ENCODE data around the gene OTULINL. TPM values are rescaled to one million over a fixed set of nuclear protein-coding genes. Genes with fewer than 3 reads are reported as not detected.
"Not testable (repeated sequence)": the region's sequence is repeated elsewhere in the genome, so short reads cannot be mapped to it uniquely, and the experiment has no call there.

OTULINL gene
- total and polyA plus RNA-seq, 3 experiments from 2014 or later = 15.4 to 24.5 (median 19.6) TPM

DNA sequence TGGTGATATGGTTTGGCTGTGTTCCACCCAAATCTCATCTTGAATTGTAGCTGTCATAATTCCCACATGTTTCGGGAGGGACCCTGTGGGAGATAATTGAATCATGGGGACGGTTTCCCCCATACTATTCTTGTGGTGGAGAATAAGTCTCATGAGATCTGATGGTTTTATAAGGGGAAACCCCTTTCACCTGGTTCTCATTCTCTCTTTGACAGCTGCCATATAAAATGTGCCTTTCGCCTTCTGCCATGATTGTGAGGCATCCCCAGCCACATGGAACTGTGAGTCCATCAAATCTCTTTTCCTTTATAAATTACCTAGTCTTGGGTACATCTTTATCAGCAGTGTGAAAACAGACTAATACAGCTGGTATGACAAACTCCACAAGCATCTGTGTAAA lies 27.3 kb upstream of the OTULINL start:
- H3K27ac ChIP-seq (ENCODE audit: low read depth, low read length); CTCF ChIA-PET; H3K27me3 ChIP-seq (ENCODE audit: insufficient read depth, low read length, poor library complexity, severe bottlenecking); H3K36me3 ChIP-seq (ENCODE audit: insufficient read depth, low read length); H3K27ac Mint-ChIP-seq; H3K9me3 Mint-ChIP-seq; H3K9me3 ChIP-seq (ENCODE audit: low read length); H3K4me1 Mint-ChIP-seq; POLR2A ChIA-PET; H3K4me3 ChIP-seq (ENCODE audit: low read length); H3K36me3 Mint-ChIP-seq; DNase-seq; H3K4me1 ChIP-seq (ENCODE audit: insufficient read depth, low read length); H3K4me3 Mint-ChIP-seq: not testable (repeated sequence)
- H3K27me3 Mint-ChIP-seq = peaks cover 7 to 26% of the 10 kb centered on the region in 2 donors

DNA sequence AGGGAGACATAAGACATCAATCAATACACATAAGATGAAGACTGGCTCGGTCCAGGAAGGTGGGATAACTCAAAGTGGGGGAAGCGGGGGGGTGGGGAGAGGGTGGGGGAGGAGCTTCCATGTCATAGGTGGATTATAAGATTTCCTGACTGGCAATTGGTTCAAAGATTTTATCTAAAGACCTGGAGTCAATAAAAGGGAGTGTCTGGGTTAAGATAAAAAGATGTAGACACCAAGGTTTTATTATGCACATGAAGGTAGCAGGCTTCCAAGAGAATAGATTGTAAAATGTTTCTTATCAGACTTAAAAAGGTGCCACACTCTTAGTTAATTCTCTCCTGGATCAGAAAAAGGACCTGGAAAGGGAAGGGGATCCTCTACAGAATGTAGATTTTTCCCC lies 25.6 kb upstream of the OTULINL start:
- ChIA-PET CTCF (no interaction called here), POLR2A (no interaction called here)
- peaks cover 0 to 4% (median 0%) of the 10 kb centered on the region in 3 donors for H3K36me3 Mint-ChIP-seq
- H3K27me3 Mint-ChIP-seq = peaks cover 7 to 26% of the 10 kb centered on the region in 2 donors
- Histone ChIP-seq H3K4me1 (ENCODE audit: insufficient read depth, low read length) (peaks cover 18% of the 10 kb centered on the region), H3K27ac (ENCODE audit: low read depth, low read length) (no peak overlapping the region), H3K36me3 (ENCODE audit: insufficient read depth, low read length) (no peaks in the 10 kb centered on the region), H3K9me3 (ENCODE audit: low read length) (no peaks in the 10 kb centered on the region), H3K27me3 (ENCODE audit: insufficient read depth, low read length, poor library complexity, severe bottlenecking) (no peaks in the 10 kb centered on the region), H3K4me3 (ENCODE audit: low read length) (no peak overlapping the region)
- H3K27ac Mint-ChIP-seq = no peak overlapping the region
- peaks cover 14 to 19% (median 15%) of the 10 kb centered on the region in 3 donors for H3K4me1 Mint-ChIP-seq
- no peak for DNase-seq
- peaks cover 0 to 4% (median 0%) of the 10 kb centered on the region in 5 donors for H3K9me3 Mint-ChIP-seq
- no peak overlapping the region for H3K4me3 Mint-ChIP-seq

DNA sequence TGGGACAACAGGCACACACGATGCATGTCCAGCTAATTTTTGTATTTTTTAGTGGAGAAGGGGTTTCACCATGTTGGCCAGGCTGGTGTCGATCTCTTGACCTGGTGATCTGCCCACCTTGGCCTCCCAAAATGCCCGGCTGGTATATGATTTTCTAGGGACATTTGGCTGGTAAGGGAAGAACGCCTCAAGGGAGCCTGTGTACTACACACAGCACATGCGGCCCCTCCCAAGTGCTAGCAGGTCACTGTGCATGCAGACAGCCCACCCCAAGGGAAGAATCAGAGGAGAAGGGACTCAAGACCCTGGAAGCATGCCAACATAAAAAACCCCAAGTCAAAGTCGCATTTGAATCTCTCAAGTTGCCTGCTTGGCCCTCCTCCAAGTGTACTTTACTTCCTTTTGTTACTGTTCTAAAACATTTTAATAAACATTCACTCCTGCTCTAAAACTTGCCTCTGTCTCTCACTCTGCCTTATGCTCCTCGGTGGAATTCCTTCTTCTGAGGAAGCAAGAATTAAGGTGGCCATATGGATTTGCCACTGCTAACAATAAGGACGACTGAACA lies 24.3 kb upstream of the OTULINL start:
- CTCF ChIA-PET = no interaction called here
- H3K27me3 ChIP-seq (ENCODE audit: insufficient read depth, low read length, poor library complexity, severe bottlenecking) = no peaks in the 10 kb centered on the region
- H3K36me3 ChIP-seq (ENCODE audit: insufficient read depth, low read length) = no peaks in the 10 kb centered on the region
- no peak overlapping the region for H3K4me3 ChIP-seq (ENCODE audit: low read length)
- no peak overlapping the region for H3K27ac ChIP-seq (ENCODE audit: low read depth, low read length)
- Mint-ChIP-seq H3K27me3 (peaks cover 5 to 20% of the 10 kb centered on the region in 2 donors), H3K4me3 (no peak overlapping the region), H3K4me1 (peaks cover 14 to 21% (median 17%) of the 10 kb centered on the region in 3 donors), H3K36me3 (peaks cover 0 to under 1% (median 0%) of the 10 kb centered on the region in 3 donors), H3K27ac (no peak overlapping the region), H3K9me3 (peaks cover 0 to 1% (median 0%) of the 10 kb centered on the region in 5 donors)
- POLR2A ChIA-PET = no interaction called here
- H3K9me3 ChIP-seq (ENCODE audit: low read length) = no peaks in the 10 kb centered on the region
- DNase-seq = no peak
- peaks cover 18% of the 10 kb centered on the region for H3K4me1 ChIP-seq (ENCODE audit: insufficient read depth, low read length)

DNA sequence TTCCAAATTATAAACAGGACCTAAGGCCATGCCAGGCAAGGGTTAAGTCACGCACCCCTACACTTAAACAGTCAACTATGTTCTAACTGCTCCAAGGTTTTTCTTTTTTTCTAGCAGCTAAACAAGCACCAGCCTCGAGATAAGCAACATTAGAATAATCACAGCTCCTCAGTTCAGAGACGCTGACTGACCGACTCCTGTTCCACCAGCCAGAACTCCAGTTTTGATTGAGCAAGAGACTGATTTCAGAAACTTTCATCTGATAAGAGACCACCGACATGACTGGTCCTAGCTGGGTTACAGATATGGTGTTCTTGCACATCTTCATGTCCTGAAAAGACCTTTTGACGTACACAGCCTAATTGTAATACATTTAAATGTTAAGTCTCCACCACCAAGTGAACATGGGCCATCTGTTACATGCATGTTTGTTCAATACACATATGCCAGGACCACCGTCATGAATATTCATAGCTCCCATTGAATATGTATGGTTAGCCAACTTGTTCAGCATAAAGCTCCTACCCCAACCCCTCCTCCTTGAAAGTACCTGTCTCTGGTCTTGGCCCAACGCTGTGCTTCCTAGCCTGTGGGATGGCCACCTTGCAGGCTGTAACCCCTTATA lies 23.7 kb upstream of the OTULINL start:
- POLR2A ChIA-PET = no interaction called here
- H3K27me3 Mint-ChIP-seq = peaks cover 3 to 17% of the 10 kb centered on the region in 2 donors

DNA sequence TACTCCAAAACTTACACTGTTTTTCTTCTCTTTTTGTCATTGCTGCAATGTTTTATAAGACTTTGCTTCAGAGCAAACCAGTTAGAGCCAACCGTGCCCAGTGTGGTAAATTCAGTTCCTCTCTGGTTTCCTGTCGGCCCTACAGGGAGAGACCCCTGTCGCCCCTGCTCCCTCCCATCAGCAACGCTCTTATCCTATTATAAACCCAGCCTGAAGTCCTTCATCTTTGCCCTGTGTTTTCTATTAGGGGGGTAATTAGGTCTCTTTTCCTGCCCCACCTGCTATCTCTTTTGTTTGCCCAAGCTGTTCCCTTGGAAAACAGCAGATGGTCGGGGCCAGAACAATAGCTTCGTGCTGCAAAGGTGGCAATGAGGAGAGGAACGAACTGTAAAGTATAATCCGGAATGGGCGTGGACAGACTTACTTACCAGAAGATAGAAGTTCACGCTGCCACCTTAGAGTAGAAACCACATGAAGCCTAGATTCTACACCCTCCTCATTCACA lies 21.4 kb upstream of the OTULINL start:
- ChIA-PET POLR2A (interaction anchor here (0.9 kb wide), 1 partner anchor 22 kb away, joined by 3 read pairs; no protein-coding TSS in a partner anchor), CTCF (interaction anchor here (0.6 kb wide), 1 partner anchor 10 kb away, joined by 3 read pairs; no protein-coding TSS in a partner anchor)
- peak overlapping the region; percentile 32 for H3K4me3 ChIP-seq (ENCODE audit: low read length)
- no peaks in the 10 kb centered on the region for H3K9me3 ChIP-seq (ENCODE audit: low read length)
- H3K27me3 ChIP-seq (ENCODE audit: insufficient read depth, low read length, poor library complexity, severe bottlenecking) = no peaks in the 10 kb centered on the region
- Mint-ChIP-seq H3K36me3 (no peaks in the 10 kb centered on the region), H3K4me1 (peaks cover 14 to 21% (median 17%) of the 10 kb centered on the region in 3 donors), H3K9me3 (no peaks in the 10 kb centered on the region), H3K27me3 (no peaks in the 10 kb centered on the region), H3K27ac (peak overlapping the region; percentile 0 to 91 (median 74)), H3K4me3 (peak overlapping the region; percentile 5 to 82 (median 77))
- no peaks in the 10 kb centered on the region for H3K36me3 ChIP-seq (ENCODE audit: insufficient read depth, low read length)
- H3K27ac ChIP-seq (ENCODE audit: low read depth, low read length) = no peak overlapping the region
- peaks cover 18% of the 10 kb centered on the region for H3K4me1 ChIP-seq (ENCODE audit: insufficient read depth, low read length)
- peak in 2 of 5 donors; percentile 11 to 47 for DNase-seq

More for the DNA sequence above, 23.7 kb upstream of the OTULINL start:
- no peak overlapping the region for H3K4me3 Mint-ChIP-seq
- peaks cover 14 to 21% (median 17%) of the 10 kb centered on the region in 3 donors for H3K4me1 Mint-ChIP-seq
- DNase-seq = no peak
- no peaks in the 10 kb centered on the region for H3K9me3 ChIP-seq (ENCODE audit: low read length)
- H3K27me3 ChIP-seq (ENCODE audit: insufficient read depth, low read length, poor library complexity, severe bottlenecking) = no peaks in the 10 kb centered on the region
- H3K4me1 ChIP-seq (ENCODE audit: insufficient read depth, low read length) = peaks cover 18% of the 10 kb centered on the region
- no peak overlapping the region for H3K27ac ChIP-seq (ENCODE audit: low read depth, low read length)
- no peaks in the 10 kb centered on the region for H3K36me3 ChIP-seq (ENCODE audit: insufficient read depth, low read length)
- CTCF ChIA-PET = no interaction called here
- no peaks in the 10 kb centered on the region for H3K36me3 Mint-ChIP-seq
- H3K9me3 Mint-ChIP-seq = no peaks in the 10 kb centered on the region
- H3K27ac Mint-ChIP-seq = no peak overlapping the region
- H3K4me3 ChIP-seq (ENCODE audit: low read length) = no peak overlapping the region

DNA sequence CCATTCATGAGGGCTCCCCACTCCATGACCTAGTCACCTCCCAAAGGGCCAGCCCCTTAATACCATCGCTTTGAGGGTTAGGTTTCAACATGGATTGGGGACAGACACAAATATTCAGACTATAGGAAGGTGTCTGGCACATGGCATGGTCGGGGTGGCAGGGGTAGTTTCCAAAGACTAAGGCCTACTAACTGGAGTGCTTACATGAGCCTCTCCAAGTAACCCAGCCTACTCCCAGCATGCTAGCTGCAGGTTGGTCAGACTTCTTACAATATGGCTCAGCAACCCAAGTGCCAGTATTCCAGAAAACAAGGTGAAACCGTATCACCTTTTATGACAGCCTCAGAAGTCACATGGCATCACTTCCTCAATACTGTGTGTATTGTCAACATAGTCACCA lies 19.9 kb upstream of the OTULINL start:
- Histone ChIP-seq H3K4me3 (ENCODE audit: low read length) (no peak overlapping the region), H3K4me1 (ENCODE audit: insufficient read depth, low read length) (peaks cover 18% of the 10 kb centered on the region), H3K27ac (ENCODE audit: low read depth, low read length) (no peak overlapping the region), H3K9me3 (ENCODE audit: low read length) (no peaks in the 10 kb centered on the region), H3K36me3 (ENCODE audit: insufficient read depth, low read length) (no peaks in the 10 kb centered on the region), H3K27me3 (ENCODE audit: insufficient read depth, low read length, poor library complexity, severe bottlenecking) (no peaks in the 10 kb centered on the region)
- POLR2A ChIA-PET = interaction anchor here (0.6 kb wide), 1 partner anchor 146 kb away, joined by 3 read pairs; no protein-coding TSS in a partner anchor
- H3K4me1 Mint-ChIP-seq = peaks cover 14 to 21% (median 17%) of the 10 kb centered on the region in 3 donors
- CTCF ChIA-PET = interaction anchor here (1.6 kb wide), 1 partner anchor 21 kb away, joined by 3 read pairs; no protein-coding TSS in a partner anchor
- no peaks in the 10 kb centered on the region for H3K9me3 Mint-ChIP-seq
- DNase-seq = no peak
- H3K36me3 Mint-ChIP-seq = no peaks in the 10 kb centered on the region
- peak overlapping the region in 3 of 8 donors; percentile 9 to 76 (median 17) for H3K27ac Mint-ChIP-seq
- H3K27me3 Mint-ChIP-seq = no peaks in the 10 kb centered on the region
- no peak overlapping the region for H3K4me3 Mint-ChIP-seq

DNA sequence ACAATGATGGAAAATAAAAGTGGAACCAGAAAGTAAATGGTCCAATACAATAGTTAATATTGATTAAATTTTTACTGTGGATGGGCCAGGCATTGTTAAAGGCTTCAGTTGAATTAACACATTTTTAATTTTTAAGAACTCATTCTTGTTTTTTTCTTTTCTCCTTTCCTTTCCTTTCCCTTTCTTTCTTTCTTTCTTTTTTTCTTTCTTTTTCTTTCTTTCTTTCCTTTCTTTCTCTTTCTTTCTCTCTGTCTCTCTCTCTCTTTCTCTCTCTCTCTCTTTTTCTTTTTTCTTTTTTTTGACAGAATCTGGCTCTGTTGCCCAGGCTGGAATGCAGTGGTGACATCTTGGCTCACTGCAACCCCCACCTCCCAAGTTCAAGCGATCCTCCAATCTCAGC lies 13.3 kb upstream of the OTULINL start:
- Mint-ChIP-seq H3K36me3 (peaks cover 0 to 4% (median 0%) of the 10 kb centered on the region in 3 donors), H3K4me1 (no peaks in the 10 kb centered on the region), H3K27me3 (peaks cover 0 to 3% of the 10 kb centered on the region in 2 donors), H3K4me3 (no peak overlapping the region), H3K27ac (no peak overlapping the region), H3K9me3 (no peaks in the 10 kb centered on the region)
- Histone ChIP-seq H3K36me3 (ENCODE audit: insufficient read depth, low read length) (no peaks in the 10 kb centered on the region), H3K4me1 (ENCODE audit: insufficient read depth, low read length) (no peaks in the 10 kb centered on the region), H3K27ac (ENCODE audit: low read depth, low read length) (no peak overlapping the region), H3K4me3 (ENCODE audit: low read length) (no peak overlapping the region), H3K9me3 (ENCODE audit: low read length) (no peaks in the 10 kb centered on the region), H3K27me3 (ENCODE audit: insufficient read depth, low read length, poor library complexity, severe bottlenecking) (no peaks in the 10 kb centered on the region)
- DNase-seq = no peak
- CTCF ChIA-PET = no interaction called here
- POLR2A ChIA-PET = no interaction called here

DNA sequence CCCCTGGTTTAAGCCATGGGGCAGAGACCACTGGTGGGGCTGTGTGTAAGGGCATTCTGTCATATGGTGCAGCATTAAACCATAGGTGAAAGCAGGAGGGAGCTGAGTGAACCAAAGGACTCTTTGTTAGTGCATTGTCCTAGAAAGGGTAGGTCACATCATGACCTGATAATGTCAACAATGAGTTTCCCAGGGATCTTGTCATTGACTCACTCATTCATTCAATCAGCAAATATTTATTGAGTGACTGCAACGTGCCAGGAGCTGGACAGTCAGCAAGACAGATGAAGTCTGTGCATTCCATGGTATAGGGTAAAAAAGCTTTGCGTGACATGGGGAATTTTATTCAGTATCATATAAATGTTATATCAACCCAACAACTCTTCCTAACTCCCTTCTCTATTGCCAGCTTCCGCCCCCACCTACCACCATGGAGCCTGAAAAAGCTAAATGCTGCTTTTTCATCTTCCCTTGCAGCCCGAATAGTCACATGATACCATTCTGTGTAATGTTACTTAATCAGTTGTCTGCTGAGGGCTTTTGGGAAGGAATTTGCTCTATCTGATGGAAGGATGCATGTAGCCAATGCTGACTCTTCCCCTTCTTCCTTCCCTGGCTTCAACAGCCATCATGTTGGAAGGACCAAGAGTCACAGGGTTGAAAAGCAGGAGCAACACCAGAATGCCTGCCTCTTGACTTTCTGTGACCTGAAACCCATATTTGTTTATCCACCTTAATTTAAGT lies 11.5 kb upstream of the OTULINL start:
- POLR2A ChIA-PET = no interaction called here

More for the DNA sequence above, 11.5 kb upstream of the OTULINL start:
- CTCF ChIA-PET = interaction anchor here (1.0 to 1.6 kb wide), 3 partner anchors 9 to 12 kb away, joined by 3 to 4 read pairs (median 3); no protein-coding TSS in a partner anchor
- Histone ChIP-seq H3K27me3 (ENCODE audit: insufficient read depth, low read length, poor library complexity, severe bottlenecking) (no peaks in the 10 kb centered on the region), H3K27ac (ENCODE audit: low read depth, low read length) (no peak overlapping the region), H3K36me3 (ENCODE audit: insufficient read depth, low read length) (no peaks in the 10 kb centered on the region), H3K4me1 (ENCODE audit: insufficient read depth, low read length) (no peaks in the 10 kb centered on the region), H3K9me3 (ENCODE audit: low read length) (no peaks in the 10 kb centered on the region), H3K4me3 (ENCODE audit: low read length) (no peak overlapping the region)
- no peak for DNase-seq
- Mint-ChIP-seq H3K4me3 (no peak overlapping the region), H3K36me3 (peaks cover 0 to 4% (median 0%) of the 10 kb centered on the region in 3 donors), H3K27me3 (peaks cover 0 to 3% of the 10 kb centered on the region in 2 donors), H3K4me1 (no peaks in the 10 kb centered on the region), H3K27ac (no peak overlapping the region), H3K9me3 (no peaks in the 10 kb centered on the region)
